WI38 (cell line): Measurements from ENCODE around the gene WNT5B.

Source experiments
- H3K4me3 ChIP-seq: 2 replicates; pipeline ENCODE4 v1.5.1; 2011; ENCODE audit warnings: low read depth, mild to moderate bottlenecking, control low read depth, low read length
- CTCF ChIP-seq: IDR thresholded peaks from 2 replicates; pipeline ENCODE4 v1.5.1; 2012; ENCODE audit warnings: low read depth, mild to moderate bottlenecking, control low read depth, low read length

WNT5B gene

GRCh38 chr12:1584326-1584725 is 44.7 kb upstream of the WNT5B start:
- TF ChIP-seq CTCF = no peak
- H3K4me3 ChIP-seq = no peak overlapping the region

DNA sequence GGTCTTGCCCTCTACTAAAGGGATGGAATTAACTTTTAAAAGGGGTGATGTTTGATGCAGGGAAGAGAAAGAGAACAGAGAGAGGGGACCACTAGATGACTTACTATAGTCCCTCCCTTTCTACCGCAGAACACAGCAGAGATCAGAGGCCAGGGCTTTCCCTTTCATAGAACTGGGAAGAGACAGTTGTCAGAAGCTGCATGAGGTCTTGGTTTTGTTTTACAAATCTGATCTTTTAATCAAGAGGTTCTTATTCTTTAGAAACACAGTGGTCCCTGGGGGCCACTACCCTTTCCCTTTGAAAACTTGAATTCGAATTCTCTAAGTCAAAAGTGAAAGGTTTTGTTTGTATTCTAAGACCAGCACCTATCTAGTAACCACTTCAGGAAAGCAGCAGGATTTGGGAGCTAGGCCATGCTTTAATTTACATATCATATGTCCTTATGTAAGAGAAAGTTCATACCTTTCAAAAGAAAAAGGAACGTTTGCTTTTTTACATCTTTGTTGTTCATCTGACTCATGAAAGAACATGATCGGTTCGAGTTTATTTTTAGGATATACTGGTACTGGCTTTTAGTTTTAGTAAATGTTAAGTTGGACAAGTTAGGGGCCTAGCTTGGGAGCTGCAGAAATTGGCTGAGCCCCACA is 41.0 kb upstream of the WNT5B start:
- H3K4me3 ChIP-seq = no peak overlapping the region
- TF ChIP-seq CTCF = no peak

GRCh38 chr12:1588575-1588947 is 40.5 kb upstream of the WNT5B start:
- no peak for TF ChIP-seq CTCF
- no peak overlapping the region for H3K4me3 ChIP-seq

DNA sequence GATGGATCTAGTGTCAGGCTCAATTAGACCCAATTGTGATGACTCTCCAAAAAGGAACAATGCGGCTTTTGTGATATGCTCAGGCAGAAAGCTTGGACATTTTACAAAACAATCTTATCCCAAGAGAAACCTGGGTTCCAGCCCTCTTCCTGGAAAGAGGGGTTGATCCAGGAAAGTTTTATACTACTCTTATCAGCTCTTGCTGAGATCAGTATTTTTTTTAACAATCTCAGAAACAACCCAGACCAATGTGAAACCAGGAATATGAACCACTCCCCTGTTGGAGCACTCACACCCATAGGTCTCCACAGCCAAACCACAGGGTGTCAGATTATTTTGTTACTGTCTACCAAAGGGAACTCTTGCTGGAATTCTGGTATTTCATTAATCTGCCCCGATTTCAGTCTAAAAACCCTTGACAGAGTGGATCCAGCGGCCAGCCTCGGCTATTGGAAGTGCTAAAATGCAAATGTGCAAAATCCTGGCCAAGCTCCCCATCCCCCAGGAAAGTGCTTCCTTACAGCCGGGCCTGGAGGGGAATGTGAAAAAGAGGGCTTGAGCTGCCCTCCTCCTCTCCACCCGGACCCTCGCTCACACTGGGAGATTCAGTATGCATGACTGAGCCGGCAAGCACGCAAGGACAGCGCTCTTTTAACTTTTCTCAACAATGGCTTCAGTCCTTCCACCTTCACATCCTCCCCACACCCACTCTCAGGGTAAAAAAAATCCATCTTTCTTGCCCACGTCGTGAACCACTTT is 38.6 kb upstream of the WNT5B start:
- no peak for TF ChIP-seq CTCF
- H3K4me3 ChIP-seq = peak overlapping the region; percentile 72

- H3K4me3 ChIP-seq = peak overlapping the region; percentile 72
- TF ChIP-seq CTCF = no peak
Measured at GRCh38 chr12:1591034-1591433, 38.0 kb upstream of the WNT5B start.

DNA sequence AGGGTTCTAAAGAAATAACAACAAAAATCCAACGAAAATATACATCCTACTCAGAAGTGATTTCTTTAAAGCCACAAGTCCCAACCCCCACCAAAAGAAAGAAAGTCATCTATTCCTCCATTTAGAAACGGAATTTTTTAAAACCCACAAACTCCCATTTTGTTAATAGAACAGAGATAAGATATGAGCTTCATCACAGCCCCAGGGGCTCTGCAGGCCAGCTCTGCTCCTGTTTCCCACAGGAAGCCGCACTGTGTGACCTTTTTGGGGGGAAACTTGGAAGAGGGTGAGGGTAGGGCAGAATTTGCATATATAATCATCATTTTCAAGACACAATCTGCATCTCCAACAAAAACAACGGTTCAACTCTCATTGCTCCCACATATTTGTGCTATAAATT is 37.5 kb upstream of the WNT5B start:
- no peak for TF ChIP-seq CTCF
- peak overlapping the region; percentile 72 for H3K4me3 ChIP-seq

DNA sequence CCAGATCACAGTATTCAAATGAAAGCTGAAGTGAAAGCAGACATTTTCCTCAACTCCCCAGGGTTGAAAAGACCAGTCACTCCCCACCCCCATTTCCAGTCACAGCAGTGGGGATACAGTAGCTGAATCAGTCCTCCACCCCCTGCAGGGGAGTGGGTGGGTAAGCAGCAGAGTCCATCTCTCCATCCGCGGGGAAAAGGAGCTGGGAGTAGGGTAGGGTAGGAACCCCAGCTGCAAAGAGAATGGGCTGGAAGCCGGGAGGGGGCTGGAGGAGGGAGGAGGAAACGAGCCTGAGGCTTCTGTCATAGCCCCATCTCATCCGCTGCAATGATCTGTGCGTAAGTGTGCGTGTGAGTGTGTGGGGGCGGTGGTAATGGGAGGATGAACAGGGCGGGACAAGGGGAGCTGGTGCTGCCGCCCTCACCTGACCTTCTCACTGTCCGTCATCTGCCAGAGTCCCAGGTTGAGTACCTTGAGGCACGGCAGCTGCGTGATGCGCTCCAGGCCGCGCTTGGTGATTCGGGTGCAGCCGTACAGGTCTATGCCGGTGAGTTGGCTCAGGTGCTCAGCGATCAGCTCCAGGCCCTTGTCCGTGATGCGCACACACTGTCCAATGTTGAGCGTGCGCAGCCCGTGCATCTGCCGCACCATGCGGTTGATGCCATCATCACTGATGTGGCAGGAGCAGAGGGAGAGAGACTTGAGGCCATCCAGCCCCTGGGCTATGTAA is 36.4 kb upstream of the WNT5B start:
- TF ChIP-seq CTCF = 0 out of 2 replicates have a peak, but pooled peaks have one; percentile 23
- peak overlapping the region; percentile 72 for H3K4me3 ChIP-seq
